ENCODE measurements around the gene PHACTR1. TPM values are rescaled to one million over a fixed set of nuclear protein-coding genes. Genes with fewer than 3 reads are reported as not detected.

The PHACTR1 gene
- polyA plus RNA-seq, 3 donors = 6.1 to 26.9 (median 7.6) TPM

GRCh38 chr6:13289789-13290318, 573.3 kb downstream of the PHACTR1 start:
- Mint-ChIP-seq H3K27ac (peak overlapping the region in 3 of 7 donors; percentile 12 to 40 (median 22)), H3K4me1 (peaks cover 27% of the 10 kb centered on the region), H3K27me3 (ENCODE audit: low read depth in 3 of 3) (peaks cover 0 to 1% (median 0%) of the 10 kb centered on the region in 3 donors)

DNA sequence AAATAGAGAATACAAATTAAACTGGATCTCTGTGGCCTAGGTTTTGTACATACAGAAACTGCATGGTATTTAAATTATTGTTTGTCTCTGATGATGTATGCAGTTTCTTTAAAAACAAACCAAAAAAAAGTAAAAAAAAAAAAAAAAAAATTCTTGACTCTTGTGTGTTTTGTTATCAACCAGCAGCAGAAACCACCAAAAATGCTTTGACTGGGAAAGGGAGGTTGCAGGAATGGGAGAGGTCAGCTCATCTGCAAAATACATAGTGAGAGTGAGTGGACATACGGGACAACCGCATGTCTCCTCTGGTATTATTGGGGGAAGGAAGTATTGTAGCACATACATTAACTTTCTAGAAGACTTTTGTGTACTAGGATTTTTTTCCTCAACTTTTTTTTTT, 573.8 kb downstream of the PHACTR1 start:
- TF ChIP-seq CTCF (IDR thresholded peaks at IDR 0.05) = no peak
- H3K27me3 Mint-ChIP-seq (ENCODE audit: low read depth in 3 of 3) = peaks cover 0 to 1% (median 0%) of the 10 kb centered on the region in 3 donors
- H3K4me3 Mint-ChIP-seq = no peak overlapping the region
- DNase-seq = no peak
- Histone ChIP-seq H2AFZ (ENCODE audit: insufficient read depth, low read depth, low read length, poor library complexity, severe bottlenecking) (no peak overlapping the region), H3K9ac (ENCODE audit: insufficient read depth, low read length, poor library complexity, severe bottlenecking) (no peak overlapping the region), H3K79me2 (ENCODE audit: insufficient read depth, low read length) (no peaks in the 10 kb centered on the region), H3K4me1 (ENCODE audit: control insufficient read depth in 1 of 2, insufficient read depth in 2 of 2, low read length in 2 of 2) (peaks cover 22 to 25% of the 10 kb centered on the region in 2 donors), H3K4me2 (replicated peaks; ENCODE audit: extremely low read depth, low read length, poor library complexity, severe bottlenecking) (no peak overlapping the region), H3K27me3 (ENCODE audit: control insufficient read depth in 2 of 2, insufficient read depth in 2 of 2, low read length in 2 of 2) (no peaks in the 10 kb centered on the region), H3K36me3 (replicated peaks in 1 of 2; ENCODE audit: control insufficient read depth in 1 of 2, insufficient read depth in 2 of 2, low read length in 2 of 2) (peaks cover 31 to 62% of the 10 kb centered on the region in 2 donors), H4K20me1 (ENCODE audit: insufficient read depth, low read length) (no peaks in the 10 kb centered on the region), H3K4me3 (replicated peaks in 1 of 3; ENCODE audit: low read depth in 2 of 3, low read length in 3 of 3) (no peak overlapping the region), H3K9me3 (replicated peaks in 1 of 2; ENCODE audit: control insufficient read depth in 1 of 2, insufficient read depth in 1 of 2, low read length in 2 of 2) (peaks cover 5 to 12% of the 10 kb centered on the region in 2 donors), H3K27ac (ENCODE audit: low read depth in 1 of 2, low read length in 2 of 2) (no peak overlapping the region)
- WGBS (ENCODE audit: insufficient coverage) = no CpG with 5 or more reads among the region's 2 CpGs
- peaks cover 64 to 77% of the 10 kb centered on the region in 2 donors for H3K36me3 Mint-ChIP-seq
- peak overlapping the region in 3 of 7 donors; percentile 22 to 84 (median 40) for H3K27ac Mint-ChIP-seq
- H3K4me1 Mint-ChIP-seq = peaks cover 28% of the 10 kb centered on the region
- intact Hi-C loops (cut with micrococcal nuclease) = no loop called here
- H3K9me3 Mint-ChIP-seq = peaks cover 3 to 17% (median 8%) of the 10 kb centered on the region in 7 donors

More at GRCh38 chr6:13289789-13290318, 573.3 kb downstream of the PHACTR1 start:
- Histone ChIP-seq H3K9me3 (replicated peaks in 1 of 2; ENCODE audit: control insufficient read depth in 1 of 2, insufficient read depth in 1 of 2, low read length in 2 of 2) (peaks cover 5 to 12% of the 10 kb centered on the region in 2 donors), H2AFZ (ENCODE audit: insufficient read depth, low read depth, low read length, poor library complexity, severe bottlenecking) (no peak overlapping the region), H3K27ac (ENCODE audit: low read depth in 1 of 2, low read length in 2 of 2) (no peak overlapping the region), H4K20me1 (ENCODE audit: insufficient read depth, low read length) (no peaks in the 10 kb centered on the region), H3K27me3 (ENCODE audit: control insufficient read depth in 2 of 2, insufficient read depth in 2 of 2, low read length in 2 of 2) (no peaks in the 10 kb centered on the region), H3K4me1 (ENCODE audit: control insufficient read depth in 1 of 2, insufficient read depth in 2 of 2, low read length in 2 of 2) (peaks cover 20 to 25% of the 10 kb centered on the region in 2 donors), H3K9ac (ENCODE audit: insufficient read depth, low read length, poor library complexity, severe bottlenecking) (no peak overlapping the region), H3K79me2 (ENCODE audit: insufficient read depth, low read length) (no peaks in the 10 kb centered on the region), H3K4me3 (replicated peaks in 1 of 3; ENCODE audit: low read depth in 2 of 3, low read length in 3 of 3) (no peak overlapping the region), H3K4me2 (replicated peaks; ENCODE audit: extremely low read depth, low read length, poor library complexity, severe bottlenecking) (no peak overlapping the region), H3K36me3 (replicated peaks in 1 of 2; ENCODE audit: control insufficient read depth in 1 of 2, insufficient read depth in 2 of 2, low read length in 2 of 2) (peaks cover 35 to 66% of the 10 kb centered on the region in 2 donors)
- Mint-ChIP-seq H3K36me3 (peaks cover 60 to 81% of the 10 kb centered on the region in 2 donors), H3K9me3 (peaks cover 3 to 17% (median 8%) of the 10 kb centered on the region in 7 donors), H3K4me3 (no peak overlapping the region)
- whole genome bisulfite sequencing (ENCODE audit: insufficient coverage) = 100% methylated on average over 2 of the region's 9 CpGs
- TF ChIP-seq CTCF (IDR thresholded peaks at IDR 0.05) = no peak
- DNase-seq = no peak
- intact Hi-C loops (cut with micrococcal nuclease) = no loop called here

All from CD14-positive monocyte (primary cell).